WTC11 (cell line): Measurements from ENCODE around the gene APOBEC3C.

Experiments
- ATF2 ChIP-seq: sonication (generic); formaldehyde crosslinking; IDR thresholded peaks from 2 replicates; pipeline ENCODE4 v1.8.1; 2022; ENCODE audit warnings: low read depth, missing genetic modification reagents, borderline replicate concordance
- ATF3 ChIP-seq: sonication (generic); formaldehyde crosslinking; conservative IDR thresholded peaks from 2 replicates; pipeline ENCODE4 v1.8.1; 2022; ENCODE audit warnings: mild to moderate bottlenecking, missing genetic modification reagents
- CREB1 ChIP-seq: sonication (generic); formaldehyde crosslinking; IDR thresholded peaks from 2 replicates; pipeline ENCODE4 v1.8.0; 2023; ENCODE audit warnings: mild to moderate bottlenecking, missing genetic modification reagents
- CTCF ChIP-seq: fragments of 200-600 bp; IDR thresholded peaks from 2 replicates; pipeline ENCODE4 v1.8.0; 2022; ENCODE audit warnings: antibody characterized with exemption
- ERG ChIP-seq: fragments of 250-450 bp; sonication (Bioruptor Pico); IDR thresholded peaks from 2 replicates; pipeline ENCODE4 v1.8.0; 2021; ENCODE audit warnings: mild to moderate bottlenecking
- FOXP4 ChIP-seq: sonication (generic); formaldehyde crosslinking; IDR thresholded peaks from 2 replicates; pipeline ENCODE4 v1.8.0; 2022; ENCODE audit warnings: mild to moderate bottlenecking, missing genetic modification reagents
- MLX ChIP-seq: sonication (generic); formaldehyde crosslinking; IDR thresholded peaks from 2 replicates; pipeline ENCODE4 v1.8.1; 2023; ENCODE audit warnings: mild to moderate bottlenecking, missing genetic modification reagents, moderate library complexity
- PREB ChIP-seq: sonication (generic); formaldehyde crosslinking; IDR thresholded peaks from 2 replicates; pipeline ENCODE4 v1.8.1; 2022; ENCODE audit warnings: mild to moderate bottlenecking, missing genetic modification reagents, moderate library complexity, borderline replicate concordance
- USF2 ChIP-seq: sonication (generic); formaldehyde crosslinking; IDR thresholded peaks from 2 replicates; pipeline ENCODE4 v1.8.1; 2023; ENCODE audit warnings: mild to moderate bottlenecking, missing genetic modification reagents, moderate library complexity
- ZNF219 ChIP-seq: sonication (generic); formaldehyde crosslinking; IDR thresholded peaks from 2 replicates; pipeline ENCODE4 v1.8.0; 2023; ENCODE audit warnings: missing genetic modification reagents, mild to moderate bottlenecking, borderline replicate concordance
- ZNF263 ChIP-seq: sonication (generic); formaldehyde crosslinking; IDR thresholded peaks from 2 replicates; pipeline ENCODE4 v1.8.1; 2022; ENCODE audit warnings: low read depth, mild to moderate bottlenecking, moderate library complexity, missing genetic modification reagents
- ZSCAN18 ChIP-seq: fragments of 250-450 bp; sonication (Bioruptor Pico); IDR thresholded peaks from 2 replicates; pipeline ENCODE4 v2.1.2; 2022; ENCODE audit warnings: mild to moderate bottlenecking, moderate library complexity

- TF ChIP-seq USF2 (no peak), CTCF (no peak), ERG (CRISPR knock-in tag) (no peak), ATF3 (no peak), CREB1 (CRISPR knock-in tag) (no peak), ATF2 (CRISPR knock-in tag) (no peak), PREB (CRISPR knock-in tag) (no peak), FOXP4 (CRISPR knock-in tag) (no peak), ZNF219 (CRISPR knock-in tag) (no peak), ZSCAN18 (CRISPR knock-in tag) (no peak), ZNF263 (CRISPR knock-in tag) (no peak), MLX (CRISPR knock-in tag) (no peak)
These were observed 48.3 kb upstream of the APOBEC3C start for GRCh38 chr22:38965614-38966379.
